Measurements from ENCODE around the gene ARG2.

ARG2 gene

DNA sequence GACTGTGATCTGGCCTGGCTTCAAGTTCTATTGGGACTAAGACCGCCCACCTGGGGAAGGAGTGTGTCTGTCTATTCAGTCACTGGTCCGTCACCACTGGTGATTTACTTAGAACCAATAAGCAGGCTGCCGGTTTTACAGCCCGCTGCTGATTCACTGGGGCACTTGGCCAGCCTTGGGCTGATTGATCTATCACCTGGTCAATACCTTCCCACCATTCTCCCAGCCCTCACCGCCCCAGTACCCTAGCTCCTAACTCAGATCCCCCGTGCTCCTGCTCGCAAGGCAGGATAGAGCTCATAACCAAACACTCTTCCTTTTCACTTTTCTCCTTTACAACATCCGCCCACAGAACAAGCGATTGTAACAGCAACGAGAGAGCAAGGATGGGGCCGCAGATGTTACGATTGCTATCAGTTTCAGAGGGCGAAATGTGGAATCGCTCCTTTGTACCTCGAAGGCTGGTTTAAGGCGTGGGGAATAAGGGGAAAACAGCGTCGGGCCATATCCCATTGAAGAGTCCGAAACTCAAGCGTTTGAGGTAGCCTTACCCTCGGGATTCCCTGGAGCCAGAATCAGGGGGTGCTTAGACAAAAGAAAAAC is 75.2 kb downstream of the ARG2 start:
- peak; percentile 98 for DNase-seq

DNA sequence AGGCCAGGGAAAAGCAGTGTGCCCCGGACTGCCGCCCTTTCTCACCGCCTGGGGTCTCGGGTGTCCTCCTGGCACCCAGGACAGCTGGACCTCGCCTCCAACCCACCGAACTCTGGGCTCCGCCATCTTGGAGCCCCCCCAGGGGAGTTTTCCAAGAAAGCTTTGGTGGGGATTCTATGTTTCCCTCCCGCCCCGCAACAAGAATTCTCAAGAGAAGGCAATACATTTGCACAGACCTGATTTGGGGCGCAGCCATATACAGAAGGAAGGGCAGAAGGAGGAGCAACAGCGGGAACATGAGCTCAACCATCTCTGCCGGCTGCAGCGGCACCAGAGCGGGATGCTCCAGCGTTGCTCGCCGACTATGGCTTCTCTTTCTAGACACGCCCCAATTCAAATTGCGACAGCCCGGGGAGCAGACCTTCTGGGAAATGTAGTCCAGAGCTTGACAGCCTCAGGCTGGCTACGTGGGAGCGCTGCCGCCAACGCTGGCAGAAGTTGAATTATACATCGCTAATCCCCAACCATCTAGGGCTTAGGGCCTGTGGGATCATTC is 75.8 kb downstream of the ARG2 start, which contains the start of gene RDH11:
Gene RDH11, minus strand, starts transcription at position 371 of the 556 bp plus-strand sequence. Its CDS starts 61 bp downstream, at position 310.
- DNase-seq: peak; percentile 94

DNA sequence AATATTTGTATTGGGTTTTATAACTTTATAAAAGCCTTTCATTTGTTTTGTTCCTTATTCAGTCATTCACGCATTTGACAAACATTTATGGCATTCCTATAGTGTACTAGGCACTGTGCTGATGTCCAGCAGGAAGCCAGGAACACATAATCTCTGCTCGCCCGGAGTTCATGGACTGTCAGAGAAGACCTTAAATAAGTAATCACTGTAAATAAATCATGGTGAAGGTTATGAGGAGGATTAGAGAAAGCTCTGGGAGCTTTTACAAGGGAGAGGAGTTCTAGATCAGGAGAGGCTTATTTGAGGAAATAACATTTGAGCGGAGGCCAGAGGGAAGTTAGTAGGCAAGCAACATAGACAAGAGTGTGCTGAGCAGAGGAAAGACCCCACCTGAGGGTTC is 77.3 kb downstream of the ARG2 start:
- no peak for DNase-seq

DNA sequence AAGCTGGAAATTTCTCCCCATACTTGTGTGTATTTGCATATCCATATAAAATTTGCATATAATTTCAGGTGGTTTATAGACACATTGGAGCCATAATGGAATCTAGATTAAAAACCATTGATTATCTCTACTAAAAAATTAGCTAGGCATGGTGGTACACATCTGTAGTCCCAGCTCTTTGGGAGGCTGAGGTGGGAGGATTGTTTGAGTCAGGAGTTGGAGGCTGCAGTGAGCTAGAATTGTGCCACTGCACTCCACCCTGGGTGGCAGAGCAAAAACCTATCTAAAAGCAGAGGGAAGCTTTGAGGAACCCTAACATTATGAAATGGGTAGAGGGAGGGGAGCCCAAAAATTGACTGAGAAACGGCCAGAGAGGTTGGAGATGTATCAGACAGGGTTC is 78.5 kb downstream of the ARG2 start:
- DNase-seq: no peak
